H9 (cell line): ENCODE data around the gene SIVA1. TPM values are rescaled to one million over a fixed set of nuclear protein-coding genes. Genes with fewer than 3 reads are reported as not detected.

ENCODE experiments used
- DNase-seq: peaks from one replicate; pipeline ENCODE4 v3.0.0-alpha.2; 2017
- H2AFZ ChIP-seq: one replicate; pipeline ENCODE4 v1.6.1; 2013; ENCODE audit warnings: mild to moderate bottlenecking, low read length, control low read depth, moderate library complexity
- H2AK5ac ChIP-seq: 2 replicates; pipeline ENCODE4 v1.6.1; 2013; ENCODE audit warnings: low read length, control low read depth, mixed read lengths; ENCODE audit not compliant: insufficient read length
- H2BK120ac ChIP-seq: one replicate; pipeline ENCODE4 v1.6.1; 2013; ENCODE audit warnings: low read depth, mild to moderate bottlenecking, low read length, control low read depth, inconsistent platforms; ENCODE audit not compliant: poor library complexity, severe bottlenecking
- H2BK12ac ChIP-seq: 2 replicates; pipeline ENCODE4 v1.6.1; 2013; ENCODE audit warnings: low read length, control low read depth, mixed read lengths, low read depth; ENCODE audit not compliant: insufficient read length
- H2BK15ac ChIP-seq: 2 replicates; pipeline ENCODE4 v1.6.1; 2013; ENCODE audit warnings: low read depth, low read length, control low read depth
- H2BK20ac ChIP-seq: one replicate; pipeline ENCODE4 v1.6.1; 2013; ENCODE audit warnings: low read depth, mild to moderate bottlenecking, low read length, control low read depth, inconsistent platforms; ENCODE audit not compliant: poor library complexity, severe bottlenecking
- H2BK5ac ChIP-seq: 2 replicates; pipeline ENCODE4 v1.6.1; 2013; ENCODE audit warnings: low read length, control low read depth, mixed read lengths; ENCODE audit not compliant: insufficient read length
- H3K14ac ChIP-seq: 2 replicates; pipeline ENCODE4 v1.6.1; 2013; ENCODE audit warnings: low read length, control low read depth; ENCODE audit not compliant: insufficient read depth
- H3K18ac ChIP-seq: 2 replicates; pipeline ENCODE4 v1.6.1; 2013; ENCODE audit warnings: low read depth, mild to moderate bottlenecking, mixed read lengths, low read length, control low read depth; ENCODE audit not compliant: insufficient read length
- H3K23ac ChIP-seq: 2 replicates; pipeline ENCODE4 v1.6.1; 2013; ENCODE audit warnings: low read length, control low read depth, mixed read lengths, low read depth; ENCODE audit not compliant: insufficient read length
- H3K23me2 ChIP-seq: 2 replicates; pipeline ENCODE4 v1.6.1; 2013; ENCODE audit warnings: low read depth, mild to moderate bottlenecking, mixed read lengths, low read length, control low read depth; ENCODE audit not compliant: insufficient read length, poor library complexity, severe bottlenecking
- H3K27ac ChIP-seq: 2 replicates; pipeline ENCODE4 v1.5.1; 2013; ENCODE audit warnings: low read length, control low read depth, mixed read lengths, low read depth; ENCODE audit not compliant: insufficient read length
- H3K27me3 ChIP-seq: 2 replicates; pipeline ENCODE4 v1.6.1; 2013; ENCODE audit warnings: low read length, control low read depth, inconsistent platforms; ENCODE audit not compliant: insufficient read depth
- H3K4ac ChIP-seq: 2 replicates; pipeline ENCODE4 v1.6.1; 2013; ENCODE audit warnings: low read depth, mild to moderate bottlenecking, control low read depth, inconsistent platforms, low read length, moderate library complexity
- H3K4me1 ChIP-seq: 2 replicates; pipeline ENCODE4 v1.6.1; 2013; ENCODE audit warnings: low read length, control low read depth, inconsistent platforms; ENCODE audit not compliant: insufficient read depth
- H3K4me2 ChIP-seq: 2 replicates; pipeline ENCODE4 v1.6.1; 2013; ENCODE audit warnings: low read length, control low read depth, mixed read lengths; ENCODE audit not compliant: insufficient read length, insufficient read depth
- H3K56ac ChIP-seq: 2 replicates; pipeline ENCODE4 v1.6.1; 2013; ENCODE audit warnings: low read depth, mild to moderate bottlenecking, mixed read lengths, low read length, control low read depth; ENCODE audit not compliant: insufficient read length
- H3K79me1 ChIP-seq: 2 replicates; pipeline ENCODE4 v1.6.1; 2013; ENCODE audit warnings: low read depth, mild to moderate bottlenecking, moderate library complexity, low read length, control low read depth, inconsistent platforms; ENCODE audit not compliant: insufficient read depth, poor library complexity, severe bottlenecking
- H3K79me2 ChIP-seq: 2 replicates; pipeline ENCODE4 v1.6.1; 2013; ENCODE audit warnings: low read length, control low read depth, inconsistent platforms; ENCODE audit not compliant: insufficient read depth
- H3K9ac ChIP-seq: 2 replicates; pipeline ENCODE4 v1.6.1; 2013; ENCODE audit warnings: low read length, control low read depth, mixed read lengths; ENCODE audit not compliant: insufficient read length; ENCODE audit errors: extremely low read depth
- H3K9me3 ChIP-seq: one replicate; pipeline ENCODE4 v1.6.1; 2013; ENCODE audit warnings: low read depth, low read length, inconsistent platforms; ENCODE audit not compliant: control insufficient read depth
- H3T11ph ChIP-seq: one replicate; pipeline ENCODE4 v1.6.1; 2013; ENCODE audit warnings: mild to moderate bottlenecking, low read length, control low read depth, inconsistent platforms
- H4K20me1 ChIP-seq: one replicate; pipeline ENCODE4 v1.6.1; 2013; ENCODE audit not compliant: control insufficient read depth, insufficient read length, insufficient read depth
- H4K5ac ChIP-seq: 2 replicates; pipeline ENCODE4 v1.6.1; 2013; ENCODE audit warnings: low read depth, mild to moderate bottlenecking, mixed read lengths, low read length, control low read depth; ENCODE audit not compliant: insufficient read length
- H4K8ac ChIP-seq: replicated peaks from 2 replicates; pipeline ENCODE4 v1.6.1; 2013; ENCODE audit warnings: low read length, control low read depth, mixed read lengths, low read depth; ENCODE audit not compliant: insufficient read length
- H4K91ac ChIP-seq: 2 replicates; pipeline ENCODE4 v1.6.1; 2013; ENCODE audit warnings: low read depth, mild to moderate bottlenecking, moderate library complexity, mixed read lengths, low read length, control low read depth; ENCODE audit not compliant: insufficient read length
- H3K27ac Mint-ChIP-seq, 3 experiments: 2 replicates in 2 of 3; 3 replicates in 1 of 3; pipeline ENCODE4 v1.8.0; 2020 to 2021; ENCODE audit warnings: mixed read lengths in 3 of 3, mild to moderate bottlenecking in 1 of 3, moderate library complexity in 1 of 3
- H3K27me3 Mint-ChIP-seq: 2 replicates; pipeline ENCODE4 v1.8.0; 2021; ENCODE audit warnings: low read depth, mild to moderate bottlenecking, moderate library complexity, mixed read lengths
- H3K36me3 Mint-ChIP-seq, 3 experiments: 2 replicates in 2 of 3; 3 replicates in 1 of 3; pipeline ENCODE4 v1.8.0; 2020 to 2021; ENCODE audit warnings: low read depth in 3 of 3, mixed read lengths in 3 of 3; ENCODE audit not compliant: insufficient read depth in 1 of 3
- H3K4me1 Mint-ChIP-seq, 2 experiments: 2 replicates each; pipeline ENCODE4 v1.8.0; 2020; ENCODE audit warnings: mixed read lengths in 2 of 2
- H3K4me3 Mint-ChIP-seq, 2 experiments: 2 replicates in 1 of 2; 3 replicates in 1 of 2; pipeline ENCODE4 v1.8.0; 2020 to 2021; ENCODE audit warnings: mild to moderate bottlenecking in 2 of 2, mixed read lengths in 2 of 2, moderate library complexity in 1 of 2
- H3K9me3 Mint-ChIP-seq, 2 experiments: 2 replicates in 1 of 2; 3 replicates in 1 of 2; pipeline ENCODE4 v1.8.0; 2020; ENCODE audit warnings: mild to moderate bottlenecking in 2 of 2, mixed read lengths in 2 of 2, moderate library complexity in 1 of 2
- CTCF ChIP-seq: fragments of 200-600 bp; sonication (generic); conservative IDR thresholded peaks from 3 replicates; pipeline ENCODE4 v1.8.0; 2021; ENCODE audit warnings: antibody characterized with exemption, mild to moderate bottlenecking
- WGBS: extraction: QIAGEN DNeasy Blood & Tissue Kit; methylation state at CpG from one replicate; pipeline ENCODE4 v1.1.7; 2013; ENCODE audit warnings: missing lambda C conversion rate, low lambda C conversion rate, mixed read lengths; ENCODE audit not compliant: insufficient read length; ENCODE audit errors: extremely low coverage; 5-methylcytosine and 5-hydroxymethylcytosine counted together
- total RNA-seq: library from RNA; stranded (reverse); gene quantifications from 2 replicates; pipeline ENCODE4 v1.2.1, GENCODE V29; 2021

SIVA1 gene
- total RNA-seq, 1 experiment from 2014 or later, result 125 TPM

GRCh38 chr14:104770851-104771272 is 17.9 kb downstream of the SIVA1 start:
- H2BK5ac ChIP-seq, result no peak overlapping the region
- no peak overlapping the region for H3K14ac ChIP-seq
- H3K27ac Mint-ChIP-seq, result peak overlapping the region in 1 of 3 experiments; percentile 39; a peak in 1 of 7 replicates
- H3T11ph ChIP-seq, result no peak overlapping the region
- H2BK15ac ChIP-seq, result no peak overlapping the region
- H3K9me3 Mint-ChIP-seq, result peaks cover 3 to 12% of the 10 kb centered on the region in 2 experiments
- H3K79me1 ChIP-seq, result no peaks in the 10 kb centered on the region
- no peak overlapping the region for H3K9ac ChIP-seq
- no peak overlapping the region for H3K18ac ChIP-seq
- no CpG with 5 or more reads among the region's 5 CpGs for WGBS
- no peak overlapping the region for H4K91ac ChIP-seq
- H4K8ac ChIP-seq, result no peak overlapping the region
- no peaks in the 10 kb centered on the region for H3K27me3 Mint-ChIP-seq
- no peak overlapping the region for H3K56ac ChIP-seq
- peaks cover 15 to 21% of the 10 kb centered on the region in 2 experiments for H3K4me1 Mint-ChIP-seq
- no peak overlapping the region for H2AFZ ChIP-seq
- H3K27me3 ChIP-seq, result no peaks in the 10 kb centered on the region
- H2BK120ac ChIP-seq, result no peak overlapping the region
- TF ChIP-seq CTCF, result peak; percentile 70
- H3K23ac ChIP-seq, result no peak overlapping the region
- no peaks in the 10 kb centered on the region for H3K79me2 ChIP-seq
- no peak overlapping the region for H3K27ac ChIP-seq
- H4K5ac ChIP-seq, result no peak overlapping the region
- H2BK20ac ChIP-seq, result no peak overlapping the region
- no peak overlapping the region for H3K4me2 ChIP-seq
- no peak overlapping the region for H2AK5ac ChIP-seq
- no peaks in the 10 kb centered on the region for H4K20me1 ChIP-seq
- no peak for DNase-seq
- H3K4me1 ChIP-seq, result no peaks in the 10 kb centered on the region
- no peaks in the 10 kb centered on the region for H3K9me3 ChIP-seq
- H3K4ac ChIP-seq, result no peak overlapping the region
- H3K36me3 Mint-ChIP-seq, result peaks cover 32 to 51% (median 45%) of the 10 kb centered on the region in 3 experiments
- H2BK12ac ChIP-seq, result no peak overlapping the region
- H3K23me2 ChIP-seq, result peaks cover 2% of the 10 kb centered on the region
- H3K4me3 Mint-ChIP-seq, result no peak overlapping the region; a peak in 1 of 5 replicates
